ENCODE results near the gene FAS. TPM values are rescaled to one million over a fixed set of nuclear protein-coding genes. Genes with fewer than 3 reads are reported as not detected.

Gene FAS
- total and polyA plus RNA-seq, 4 donors, result 10.5 to 74.7 (median 36.3) TPM

GRCh38 chr10:89037096-89037495 lies 46.5 kb downstream of the FAS start:
- ATAC-seq (ENCODE audit: insufficient read depth, low FRiP score) (no peak), DNase-seq (no peak)
- no peaks in the 10 kb centered on the region for H3K36me3 ChIP-seq (ENCODE audit: control insufficient read depth in 4 of 4, insufficient read depth in 4 of 4, low read length in 4 of 4)
- H3K9me3 ChIP-seq (ENCODE audit: control insufficient read depth in 4 of 4, insufficient read depth in 3 of 4, low read length in 3 of 4), result no peaks in the 10 kb centered on the region
- H3K4me3 ChIP-seq, result no peak overlapping the region
- WGBS, 2 donors, result 47 to 70% methylated on average over 3 of the region's 3 CpGs
- no peak overlapping the region for H3K27ac ChIP-seq (ENCODE audit: low read depth in 1 of 2, low read length in 1 of 2)
- no peak overlapping the region for H3K9ac ChIP-seq (ENCODE audit: insufficient read depth in 1 of 2, low read length in 2 of 2)
- TF ChIP-seq CTCF (IDR thresholded peaks at IDR 0.05; ENCODE audit: control extremely low read depth, extremely low read depth), result no peak
- H3K4me1 ChIP-seq (ENCODE audit: control insufficient read depth in 5 of 5, insufficient read depth in 5 of 5, low read length in 5 of 5), result peaks cover under 1 to 11% (median 6%) of the 10 kb centered on the region in 5 donors
- H3K27me3 ChIP-seq (ENCODE audit: control insufficient read depth in 3 of 3, insufficient read depth in 3 of 3, low read length in 2 of 3), result no peaks in the 10 kb centered on the region

GRCh38 chr10:89042562-89042961 lies 52.0 kb downstream of the FAS start:
- no peaks in the 10 kb centered on the region for H3K27me3 ChIP-seq (ENCODE audit: control insufficient read depth in 3 of 3, insufficient read depth in 3 of 3, low read length in 2 of 3)
- TF ChIP-seq CTCF (IDR thresholded peaks at IDR 0.05; ENCODE audit: control extremely low read depth, extremely low read depth), result no peak
- DNase-seq (no peak), ATAC-seq (ENCODE audit: insufficient read depth, low FRiP score) (no peak)
- H3K9ac ChIP-seq (ENCODE audit: insufficient read depth in 1 of 2, low read length in 2 of 2), result no peak overlapping the region
- H3K9me3 ChIP-seq (ENCODE audit: control insufficient read depth in 4 of 4, insufficient read depth in 3 of 4, low read length in 3 of 4), result no peaks in the 10 kb centered on the region
- H3K4me3 ChIP-seq, result no peak overlapping the region
- peaks cover 0 to 2% (median 0%) of the 10 kb centered on the region in 5 donors for H3K4me1 ChIP-seq (ENCODE audit: control insufficient read depth in 5 of 5, insufficient read depth in 5 of 5, low read length in 5 of 5)
- no peaks in the 10 kb centered on the region for H3K36me3 ChIP-seq (ENCODE audit: control insufficient read depth in 4 of 4, insufficient read depth in 4 of 4, low read length in 4 of 4)
- no peak overlapping the region for H3K27ac ChIP-seq (ENCODE audit: low read depth in 1 of 2, low read length in 1 of 2)
- 66 to 73% methylated on average over 2 of the region's 2 CpGs for WGBS, 2 donors

GRCh38 chr10:89043052-89043451 lies 52.5 kb downstream of the FAS start:
- no peak overlapping the region for H3K27ac ChIP-seq (ENCODE audit: low read depth in 1 of 2, low read length in 1 of 2)
- ATAC-seq (ENCODE audit: insufficient read depth, low FRiP score) (no peak), DNase-seq (no peak)
- no peak overlapping the region for H3K4me3 ChIP-seq
- peaks cover 0 to 2% (median 0%) of the 10 kb centered on the region in 5 donors for H3K4me1 ChIP-seq (ENCODE audit: control insufficient read depth in 5 of 5, insufficient read depth in 5 of 5, low read length in 5 of 5)
- no peak for TF ChIP-seq CTCF (IDR thresholded peaks at IDR 0.05; ENCODE audit: control extremely low read depth, extremely low read depth)
- H3K36me3 ChIP-seq (ENCODE audit: control insufficient read depth in 4 of 4, insufficient read depth in 4 of 4, low read length in 4 of 4), result no peaks in the 10 kb centered on the region
- no peak overlapping the region for H3K9ac ChIP-seq (ENCODE audit: insufficient read depth in 1 of 2, low read length in 2 of 2)
- H3K9me3 ChIP-seq (ENCODE audit: control insufficient read depth in 4 of 4, insufficient read depth in 3 of 4, low read length in 3 of 4), result no peaks in the 10 kb centered on the region
- 65 to 80% methylated on average over 4 of the region's 4 CpGs for WGBS, 2 donors
- no peaks in the 10 kb centered on the region for H3K27me3 ChIP-seq (ENCODE audit: control insufficient read depth in 3 of 3, insufficient read depth in 3 of 3, low read length in 2 of 3)

- no peaks in the 10 kb centered on the region for H3K27me3 ChIP-seq (ENCODE audit: control insufficient read depth in 3 of 3, insufficient read depth in 3 of 3, low read length in 2 of 3)
- H3K9ac ChIP-seq (ENCODE audit: insufficient read depth in 1 of 2, low read length in 2 of 2), result no peak overlapping the region
- DNase-seq, result peak in 1 of 3 donors; percentile 34
- no peak overlapping the region for H3K4me3 ChIP-seq
- TF ChIP-seq CTCF (IDR thresholded peaks at IDR 0.05; ENCODE audit: control extremely low read depth, extremely low read depth), result no peak
- WGBS, 2 donors, result 75 to 81% methylated on average over 2 of the region's 2 CpGs
- peaks cover 0 to 2% (median 0%) of the 10 kb centered on the region in 5 donors for H3K4me1 ChIP-seq (ENCODE audit: control insufficient read depth in 5 of 5, insufficient read depth in 5 of 5, low read length in 5 of 5)
- no peaks in the 10 kb centered on the region for H3K36me3 ChIP-seq (ENCODE audit: control insufficient read depth in 4 of 4, insufficient read depth in 4 of 4, low read length in 4 of 4)
- ATAC-seq (ENCODE audit: insufficient read depth, low FRiP score), result no peak
- no peak overlapping the region for H3K27ac ChIP-seq (ENCODE audit: low read depth in 1 of 2, low read length in 1 of 2)
- H3K9me3 ChIP-seq (ENCODE audit: control insufficient read depth in 4 of 4, insufficient read depth in 3 of 4, low read length in 3 of 4), result no peaks in the 10 kb centered on the region
Observed at GRCh38 chr10:89047397-89047796, 56.8 kb downstream of the FAS start.
